Left hindlimb (tissue), 1 donor: ENCODE data around the gene RBKS.
"Not testable (repeated sequence)": the region's sequence is repeated elsewhere in the genome, so short reads cannot be mapped to it uniquely, and the experiment has no call there.

Source experiments
- DNase-seq: peaks from one replicate; pipeline ENCODE4 v3.0.0-alpha.2; 2018

RBKS gene

GRCh38 chr2:27870724-27871123 lies 19.5 kb downstream of the RBKS start:
- DNase-seq: no peak

GRCh38 chr2:27869763-27870162 lies 20.4 kb downstream of the RBKS start:
- DNase-seq: no peak

GRCh38 chr2:27866237-27866636 lies 23.9 kb downstream of the RBKS start:
- no peak for DNase-seq

GRCh38 chr2:27863955-27864354 lies 26.2 kb downstream of the RBKS start:
- DNase-seq: not testable (repeated sequence)

- DNase-seq: no peak
Observed at GRCh38 chr2:27863146-27863545, 27.0 kb downstream of the RBKS start.

GRCh38 chr2:27860111-27860510 lies 30.1 kb downstream of the RBKS start:
- no peak for DNase-seq

- DNase-seq: no peak
Observed at GRCh38 chr2:27857417-27858172, 32.6 kb downstream of the RBKS start.

GRCh38 chr2:27856956-27857355 lies 33.2 kb downstream of the RBKS start:
- no peak for DNase-seq

- DNase-seq: no peak
Observed at GRCh38 chr2:27856386-27856785, 33.8 kb downstream of the RBKS start.

- DNase-seq: no peak
Observed at GRCh38 chr2:27855476-27855875, 34.7 kb downstream of the RBKS start.

GRCh38 chr2:27854229-27854862 lies 35.8 kb downstream of the RBKS start:
- no peak for DNase-seq

- DNase-seq: no peak
Observed at GRCh38 chr2:27852691-27853090, 37.5 kb downstream of the RBKS start.

GRCh38 chr2:27849558-27850205 lies 40.5 kb downstream of the RBKS start:
- DNase-seq: no peak

GRCh38 chr2:27847333-27847732 lies 42.9 kb downstream of the RBKS start:
- DNase-seq: no peak

- DNase-seq: no peak
Observed at GRCh38 chr2:27844821-27845255, 45.3 kb downstream of the RBKS start.

GRCh38 chr2:27843992-27844391 lies 46.2 kb downstream of the RBKS start:
- no peak for DNase-seq

GRCh38 chr2:27842894-27843293 lies 47.3 kb downstream of the RBKS start:
- no peak for DNase-seq

GRCh38 chr2:27839022-27839618 lies 51.1 kb downstream of the RBKS start:
- DNase-seq: no peak

GRCh38 chr2:27838502-27838901 lies 51.7 kb downstream of the RBKS start:
- no peak for DNase-seq

- DNase-seq: no peak
Observed at GRCh38 chr2:27833931-27834330, 56.3 kb downstream of the RBKS start.

GRCh38 chr2:27832396-27832795 lies 57.8 kb downstream of the RBKS start:
- no peak for DNase-seq

- DNase-seq: no peak
Observed at GRCh38 chr2:27831279-27832050, 58.7 kb downstream of the RBKS start.

- no peak for DNase-seq
Observed at GRCh38 chr2:27830656-27831055, 59.5 kb downstream of the RBKS start.
